LNCAP (cell line): ENCODE data around the gene SMC4.

Experiments used
- CTCF ChIP-seq: fragments of 450-650 bp; IDR thresholded peaks from 2 replicates; pipeline ENCODE4 v1.5.1; 2017; ENCODE audit warnings: mild to moderate bottlenecking

The SMC4 gene

GRCh38 chr3:160481856-160482255 is 82.4 kb downstream of the SMC4 start:
- TF ChIP-seq CTCF = no peak

- no peak for TF ChIP-seq CTCF
These were observed 83.3 kb downstream of the SMC4 start for GRCh38 chr3:160482796-160483195.
